ENCODE results near the gene PLCD3.

Gene PLCD3

DNA sequence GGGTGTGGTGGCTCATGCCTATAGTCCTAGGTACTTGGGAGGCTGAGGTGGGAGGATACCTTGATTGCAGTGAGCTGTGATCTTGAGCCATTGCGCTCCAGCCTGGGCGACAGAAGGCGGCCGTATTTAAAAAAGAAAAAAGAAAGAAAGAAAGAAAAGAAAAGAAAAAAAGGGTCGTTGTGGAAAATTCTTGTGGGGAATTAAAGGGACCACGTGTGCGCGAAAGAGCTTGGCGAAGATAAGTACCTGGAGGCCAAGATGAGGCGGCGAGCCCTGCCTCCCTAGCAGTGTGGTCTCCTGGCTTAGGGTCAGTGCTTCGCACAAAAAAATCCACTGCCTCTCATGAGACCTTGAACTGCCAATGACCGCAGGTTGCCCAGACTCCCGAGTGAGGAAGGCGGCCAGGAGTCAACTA is 71.9 kb downstream of the PLCD3 start:
- Histone ChIP-seq H4K20me1 (ENCODE audit: low read depth, low read length) (peaks cover 3% of the 10 kb centered on the region; the same call in 1 of the 2 replicates), H3K9ac (ENCODE audit: low read length) (peak overlapping the region; percentile 96), H3K9me3 (ENCODE audit: insufficient read depth, low read length) (no peaks in the 10 kb centered on the region), H2AFZ (ENCODE audit: low read depth, low read length, severe bottlenecking) (peak overlapping the region; percentile 72), H3F3A (ENCODE audit: insufficient read depth) (no peaks in the 10 kb centered on the region), H3K9me2 (replicated peaks; ENCODE audit: insufficient read depth, low read length) (no peaks in the 10 kb centered on the region), H3K27me3 (ENCODE audit: low read length) (no peaks in the 10 kb centered on the region), H3K4me3 (ENCODE audit: insufficient read depth, low read length, poor library complexity, severe bottlenecking) (peak overlapping the region; percentile 100), H3K36me3 (ENCODE audit: low read length) (no peaks in the 10 kb centered on the region), H3K79me2 (ENCODE audit: insufficient read depth, low read length) (peaks cover 57% of the 10 kb centered on the region), H3K4me2 (ENCODE audit: low read depth, low read length, poor library complexity, severe bottlenecking) (peak overlapping the region; percentile 73), H3K27ac (ENCODE audit: low read depth, low read length) (peak overlapping the region; percentile 70)
- TF ChIP-seq, protein P1, sequence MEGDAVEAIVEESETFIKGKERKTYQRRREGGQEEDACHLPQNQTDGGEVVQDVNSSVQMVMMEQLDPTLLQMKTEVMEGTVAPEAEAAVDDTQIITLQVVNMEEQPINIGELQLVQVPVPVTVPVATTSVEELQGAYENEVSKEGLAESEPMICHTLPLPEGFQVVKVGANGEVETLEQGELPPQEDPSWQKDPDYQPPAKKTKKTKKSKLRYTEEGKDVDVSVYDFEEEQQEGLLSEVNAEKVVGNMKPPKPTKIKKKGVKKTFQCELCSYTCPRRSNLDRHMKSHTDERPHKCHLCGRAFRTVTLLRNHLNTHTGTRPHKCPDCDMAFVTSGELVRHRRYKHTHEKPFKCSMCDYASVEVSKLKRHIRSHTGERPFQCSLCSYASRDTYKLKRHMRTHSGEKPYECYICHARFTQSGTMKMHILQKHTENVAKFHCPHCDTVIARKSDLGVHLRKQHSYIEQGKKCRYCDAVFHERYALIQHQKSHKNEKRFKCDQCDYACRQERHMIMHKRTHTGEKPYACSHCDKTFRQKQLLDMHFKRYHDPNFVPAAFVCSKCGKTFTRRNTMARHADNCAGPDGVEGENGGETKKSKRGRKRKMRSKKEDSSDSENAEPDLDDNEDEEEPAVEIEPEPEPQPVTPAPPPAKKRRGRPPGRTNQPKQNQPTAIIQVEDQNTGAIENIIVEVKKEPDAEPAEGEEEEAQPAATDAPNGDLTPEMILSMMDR (IDR thresholded peaks at IDR 0.05; ENCODE audit: insufficient read depth, low read length, poor library complexity, severe bottlenecking): no peak
- no peak for TF ChIP-seq EZH2phosphoT487 (conservative IDR thresholded peaks at IDR 0.05; ENCODE audit: low read length)

Data from SU-DHL-6 (cell line).